ENCODE results near the gene SFTPA1.

- no peak for TF ChIP-seq CTCF (IDR thresholded peaks at IDR 0.05; ENCODE audit: insufficient read depth, low read length, poor library complexity, severe bottlenecking)
- no peak for TF ChIP-seq EZH2phosphoT487 (conservative IDR thresholded peaks at IDR 0.05; ENCODE audit: low read length)
These were observed 21.9 kb upstream of the SFTPA1 start for GRCh38 chr10:79588800-79589199.
